HepG2 (cell line): ENCODE results near the gene GOT1. TPM values are rescaled to one million over a fixed set of nuclear protein-coding genes. Genes with fewer than 3 reads are reported as not detected.

Experiments
- AKAP8 ChIP-seq: sonication (generic); formaldehyde crosslinking; IDR thresholded peaks from 2 replicates; pipeline ENCODE4 v1.5.1; 2020; ENCODE audit warnings: mild to moderate bottlenecking, missing genetic modification reagents
- CBX2 ChIP-seq, 2 experiments: fragments of 200-600 bp in 1 of 2; sonication (generic); formaldehyde crosslinking in 1 of 2; IDR thresholded peaks; 2 replicates each; pipeline versions ENCODE4 v1.7.0 to v1.8.1; 2018 to 2022; ENCODE audit warnings: low read depth in 2 of 2, low read length in 1 of 2, mild to moderate bottlenecking in 1 of 2, missing genetic modification reagents in 1 of 2
- ESRRA ChIP-seq: sonication (generic); formaldehyde crosslinking; IDR thresholded peaks from 2 replicates; pipeline ENCODE4 v1.5.1; 2020; ENCODE audit warnings: mild to moderate bottlenecking, low read depth, missing genetic modification reagents
- ETV6 ChIP-seq: sonication (generic); formaldehyde crosslinking; conservative IDR thresholded peaks from 2 replicates; pipeline ENCODE4 v1.4.0; 2020; ENCODE audit warnings: missing genetic modification reagents
- HDAC1 ChIP-seq: sonication (generic); formaldehyde crosslinking; IDR thresholded peaks from 2 replicates; pipeline ENCODE4 v1.5.1; 2020; ENCODE audit warnings: mild to moderate bottlenecking, missing genetic modification reagents
- HDAC2 ChIP-seq: sonication (generic); formaldehyde crosslinking; IDR thresholded peaks from 2 replicates; pipeline ENCODE4 v1.4.0; 2020; ENCODE audit warnings: missing genetic modification reagents
- HHEX ChIP-seq: IDR thresholded peaks from 2 replicates; pipeline ENCODE4 v1.6.1; 2016; ENCODE audit warnings: control low read depth
- MEF2D ChIP-seq: sonication (generic); formaldehyde crosslinking; IDR thresholded peaks from 2 replicates; pipeline ENCODE4 v1.5.1; 2020; ENCODE audit warnings: mild to moderate bottlenecking, missing genetic modification reagents
- MIXL1 ChIP-seq: IDR thresholded peaks from 2 replicates; pipeline ENCODE4 v1.6.1; 2016
- RBAK ChIP-seq: sonication (generic); formaldehyde crosslinking; IDR thresholded peaks from 2 replicates; pipeline ENCODE4 v1.5.1; 2020; ENCODE audit warnings: mild to moderate bottlenecking, missing genetic modification reagents
- RCOR2 ChIP-seq: IDR thresholded peaks from 2 replicates; pipeline ENCODE4 v1.6.1; 2016; ENCODE audit warnings: missing biosample characterization, missing genetic modification reagents
- SAFB2 ChIP-seq: sonication (generic); formaldehyde crosslinking; IDR thresholded peaks from 2 replicates; pipeline ENCODE4 v1.5.1; 2020; ENCODE audit warnings: missing genetic modification reagents, low read depth, mild to moderate bottlenecking, borderline replicate concordance
- SCMH1 ChIP-seq: sonication (generic); formaldehyde crosslinking; IDR thresholded peaks from 2 replicates; pipeline ENCODE4 v1.9.0; 2021; ENCODE audit warnings: missing genetic modification reagents, mild to moderate bottlenecking, borderline replicate concordance
- XBP1 ChIP-seq: sonication (generic); formaldehyde crosslinking; IDR thresholded peaks from 2 replicates; pipeline ENCODE4 v1.5.0; 2020; ENCODE audit warnings: missing genetic modification reagents
- ZNF17 ChIP-seq: sonication (generic); formaldehyde crosslinking; IDR thresholded peaks from 2 replicates; pipeline ENCODE4 v1.5.0; 2020; ENCODE audit warnings: mild to moderate bottlenecking, missing genetic modification reagents
- ZNF766 ChIP-seq: sonication (generic); formaldehyde crosslinking; IDR thresholded peaks from 2 replicates; pipeline ENCODE4 v1.5.0; 2020; ENCODE audit warnings: missing genetic modification reagents, borderline replicate concordance
- polyA plus RNA-seq, 8 experiments: library from polyadenylated mRNA; depleted of rRNA in 3 of 8; stranded (reverse) in 7 of 8; unstranded in 1 of 8; fragments of >200 nt; fragmentation: Illumina TruSeq in 4 of 8; extraction: Trizol in 4 of 8; gene quantifications; 2 replicates each; pipeline versions ENCODE4 v1.2.1 to v1.2.3, GENCODE V29; 2011 to 2016; ENCODE audit warnings: low read depth in 4 of 8, missing spikeins in 1 of 8, mixed read lengths in 1 of 8; ENCODE audit not compliant: insufficient read depth in 1 of 8
- total RNA-seq, 5 experiments: library from RNA; depleted of rRNA; stranded (reverse); fragments of >200 nt; fragmentation: Illumina TruSeq; extraction: Trizol; gene quantifications; 2 replicates each; pipeline ENCODE4 v1.2.3, GENCODE V29; 2016; ENCODE audit warnings: low read depth in 1 of 5
- TF ChIP-seq, protein P1 (sequence below): sonication (generic); formaldehyde crosslinking; IDR thresholded peaks from 2 replicates; pipeline ENCODE4 v1.4.0; 2020; ENCODE audit warnings: missing genetic modification reagents, borderline replicate concordance
- TF ChIP-seq, protein P2 (sequence below): IDR thresholded peaks from 2 replicates; pipeline ENCODE4 v1.6.1; 2016
- TF ChIP-seq, protein P3 (sequence below): sonication (generic); formaldehyde crosslinking; IDR thresholded peaks from 2 replicates; pipeline ENCODE4 v1.4.0; 2020; ENCODE audit warnings: missing genetic modification reagents
- TF ChIP-seq, protein P4 (sequence below): IDR thresholded peaks from 2 replicates; pipeline ENCODE4 v1.6.1; 2016; ENCODE audit warnings: mild to moderate bottlenecking

Gene GOT1
- total and polyA plus RNA-seq, 2 of the 13 experiments (the other 11 are each of a cell fraction or from before 2014, with no cell fraction given) = 81.2 to 102 TPM

DNA sequence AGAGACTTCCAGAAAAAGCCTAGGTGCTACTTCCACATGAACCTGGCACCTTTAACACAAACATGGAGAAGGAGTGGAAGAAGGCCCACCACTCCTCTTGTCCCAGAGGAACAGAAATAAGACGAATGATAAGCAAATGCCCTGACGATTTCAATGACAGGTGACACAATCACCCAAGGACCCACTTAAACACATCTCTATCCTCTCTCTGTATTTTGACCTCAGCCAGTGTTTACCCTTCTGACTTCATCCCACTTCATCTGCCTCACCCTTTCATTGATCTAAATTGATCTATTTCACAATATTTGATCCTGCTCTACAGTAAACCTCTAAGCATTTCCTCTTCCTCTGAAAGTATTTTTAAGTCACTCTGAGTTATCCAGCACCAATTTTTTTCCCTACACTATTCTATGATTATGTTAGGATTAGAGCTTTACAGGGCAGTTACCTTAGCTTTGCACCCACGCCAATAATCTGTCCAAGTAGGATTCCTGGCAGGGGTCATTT lies 9.1 kb downstream of the GOT1 start (continued):
- TF ChIP-seq, protein P1, sequence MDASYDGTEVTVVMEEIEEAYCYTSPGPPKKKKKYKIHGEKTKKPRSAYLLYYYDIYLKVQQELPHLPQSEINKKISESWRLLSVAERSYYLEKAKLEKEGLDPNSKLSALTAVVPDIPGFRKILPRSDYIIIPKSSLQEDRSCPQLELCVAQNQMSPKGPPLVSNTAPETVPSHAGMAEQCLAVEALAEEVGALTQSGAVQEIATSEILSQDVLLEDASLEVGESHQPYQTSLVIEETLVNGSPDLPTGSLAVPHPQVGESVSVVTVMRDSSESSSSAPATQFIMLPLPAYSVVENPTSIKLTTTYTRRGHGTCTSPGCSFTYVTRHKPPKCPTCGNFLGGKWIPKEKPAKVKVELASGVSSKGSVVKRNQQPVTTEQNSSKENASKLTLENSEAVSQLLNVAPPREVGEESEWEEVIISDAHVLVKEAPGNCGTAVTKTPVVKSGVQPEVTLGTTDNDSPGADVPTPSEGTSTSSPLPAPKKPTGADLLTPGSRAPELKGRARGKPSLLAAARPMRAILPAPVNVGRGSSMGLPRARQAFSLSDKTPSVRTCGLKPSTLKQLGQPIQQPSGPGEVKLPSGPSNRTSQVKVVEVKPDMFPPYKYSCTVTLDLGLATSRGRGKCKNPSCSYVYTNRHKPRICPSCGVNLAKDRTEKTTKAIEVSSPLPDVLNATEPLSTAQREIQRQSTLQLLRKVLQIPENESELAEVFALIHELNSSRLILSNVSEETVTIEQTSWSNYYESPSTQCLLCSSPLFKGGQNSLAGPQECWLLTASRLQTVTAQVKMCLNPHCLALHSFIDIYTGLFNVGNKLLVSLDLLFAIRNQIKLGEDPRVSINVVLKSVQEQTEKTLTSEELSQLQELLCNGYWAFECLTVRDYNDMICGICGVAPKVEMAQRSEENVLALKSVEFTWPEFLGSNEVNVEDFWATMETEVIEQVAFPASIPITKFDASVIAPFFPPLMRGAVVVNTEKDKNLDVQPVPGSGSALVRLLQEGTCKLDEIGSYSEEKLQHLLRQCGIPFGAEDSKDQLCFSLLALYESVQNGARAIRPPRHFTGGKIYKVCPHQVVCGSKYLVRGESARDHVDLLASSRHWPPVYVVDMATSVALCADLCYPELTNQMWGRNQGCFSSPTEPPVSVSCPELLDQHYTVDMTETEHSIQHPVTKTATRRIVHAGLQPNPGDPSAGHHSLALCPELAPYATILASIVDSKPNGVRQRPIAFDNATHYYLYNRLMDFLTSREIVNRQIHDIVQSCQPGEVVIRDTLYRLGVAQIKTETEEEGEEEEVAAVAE = peak; percentile 90; the same call in 1 of the 2 replicates
- TF ChIP-seq ETV6 = no peak
- TF ChIP-seq, protein P2, sequence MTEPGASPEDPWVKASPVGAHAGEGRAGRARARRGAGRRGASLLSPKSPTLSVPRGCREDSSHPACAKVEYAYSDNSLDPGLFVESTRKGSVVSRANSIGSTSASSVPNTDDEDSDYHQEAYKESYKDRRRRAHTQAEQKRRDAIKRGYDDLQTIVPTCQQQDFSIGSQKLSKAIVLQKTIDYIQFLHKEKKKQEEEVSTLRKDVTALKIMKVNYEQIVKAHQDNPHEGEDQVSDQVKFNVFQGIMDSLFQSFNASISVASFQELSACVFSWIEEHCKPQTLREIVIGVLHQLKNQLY (CRISPR knock-in tag) = peak; percentile 75; the same call in 1 of the 2 replicates
- peak; percentile 95 for TF ChIP-seq HDAC2 (CRISPR knock-in tag)
- peak; percentile 67 for TF ChIP-seq HHEX (CRISPR knock-in tag)
- TF ChIP-seq, protein P3, sequence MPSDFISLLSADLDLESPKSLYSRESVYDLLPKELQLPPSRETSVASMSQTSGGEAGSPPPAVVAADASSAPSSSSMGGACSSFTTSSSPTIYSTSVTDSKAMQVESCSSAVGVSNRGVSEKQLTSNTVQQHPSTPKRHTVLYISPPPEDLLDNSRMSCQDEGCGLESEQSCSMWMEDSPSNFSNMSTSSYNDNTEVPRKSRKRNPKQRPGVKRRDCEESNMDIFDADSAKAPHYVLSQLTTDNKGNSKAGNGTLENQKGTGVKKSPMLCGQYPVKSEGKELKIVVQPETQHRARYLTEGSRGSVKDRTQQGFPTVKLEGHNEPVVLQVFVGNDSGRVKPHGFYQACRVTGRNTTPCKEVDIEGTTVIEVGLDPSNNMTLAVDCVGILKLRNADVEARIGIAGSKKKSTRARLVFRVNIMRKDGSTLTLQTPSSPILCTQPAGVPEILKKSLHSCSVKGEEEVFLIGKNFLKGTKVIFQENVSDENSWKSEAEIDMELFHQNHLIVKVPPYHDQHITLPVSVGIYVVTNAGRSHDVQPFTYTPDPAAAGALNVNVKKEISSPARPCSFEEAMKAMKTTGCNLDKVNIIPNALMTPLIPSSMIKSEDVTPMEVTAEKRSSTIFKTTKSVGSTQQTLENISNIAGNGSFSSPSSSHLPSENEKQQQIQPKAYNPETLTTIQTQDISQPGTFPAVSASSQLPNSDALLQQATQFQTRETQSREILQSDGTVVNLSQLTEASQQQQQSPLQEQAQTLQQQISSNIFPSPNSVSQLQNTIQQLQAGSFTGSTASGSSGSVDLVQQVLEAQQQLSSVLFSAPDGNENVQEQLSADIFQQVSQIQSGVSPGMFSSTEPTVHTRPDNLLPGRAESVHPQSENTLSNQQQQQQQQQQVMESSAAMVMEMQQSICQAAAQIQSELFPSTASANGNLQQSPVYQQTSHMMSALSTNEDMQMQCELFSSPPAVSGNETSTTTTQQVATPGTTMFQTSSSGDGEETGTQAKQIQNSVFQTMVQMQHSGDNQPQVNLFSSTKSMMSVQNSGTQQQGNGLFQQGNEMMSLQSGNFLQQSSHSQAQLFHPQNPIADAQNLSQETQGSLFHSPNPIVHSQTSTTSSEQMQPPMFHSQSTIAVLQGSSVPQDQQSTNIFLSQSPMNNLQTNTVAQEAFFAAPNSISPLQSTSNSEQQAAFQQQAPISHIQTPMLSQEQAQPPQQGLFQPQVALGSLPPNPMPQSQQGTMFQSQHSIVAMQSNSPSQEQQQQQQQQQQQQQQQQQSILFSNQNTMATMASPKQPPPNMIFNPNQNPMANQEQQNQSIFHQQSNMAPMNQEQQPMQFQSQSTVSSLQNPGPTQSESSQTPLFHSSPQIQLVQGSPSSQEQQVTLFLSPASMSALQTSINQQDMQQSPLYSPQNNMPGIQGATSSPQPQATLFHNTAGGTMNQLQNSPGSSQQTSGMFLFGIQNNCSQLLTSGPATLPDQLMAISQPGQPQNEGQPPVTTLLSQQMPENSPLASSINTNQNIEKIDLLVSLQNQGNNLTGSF (CRISPR knock-in tag) = no peak
- TF ChIP-seq RBAK = no peak
- no peak for TF ChIP-seq CBX2 (IDR thresholded peaks at IDR 0.05; ENCODE audit: low read depth, low read length)
- no peak for TF ChIP-seq CBX2 (CRISPR knock-in tag; IDR thresholded peaks at IDR 0.05; ENCODE audit: low read depth)
- peak; percentile 97 for TF ChIP-seq RCOR2 (CRISPR knock-in tag)
- no peak for TF ChIP-seq SCMH1 (CRISPR knock-in tag)
- TF ChIP-seq HDAC1 (CRISPR knock-in tag) = peak; percentile 89
- peak; percentile 64 for TF ChIP-seq ESRRA (CRISPR knock-in tag)
- TF ChIP-seq ZNF766 (CRISPR knock-in tag) = peak; percentile 91
- TF ChIP-seq AKAP8 = no peak
- TF ChIP-seq ZNF17 (CRISPR knock-in tag) = no peak
- TF ChIP-seq XBP1 (CRISPR knock-in tag) = no peak
- TF ChIP-seq, protein P4, sequence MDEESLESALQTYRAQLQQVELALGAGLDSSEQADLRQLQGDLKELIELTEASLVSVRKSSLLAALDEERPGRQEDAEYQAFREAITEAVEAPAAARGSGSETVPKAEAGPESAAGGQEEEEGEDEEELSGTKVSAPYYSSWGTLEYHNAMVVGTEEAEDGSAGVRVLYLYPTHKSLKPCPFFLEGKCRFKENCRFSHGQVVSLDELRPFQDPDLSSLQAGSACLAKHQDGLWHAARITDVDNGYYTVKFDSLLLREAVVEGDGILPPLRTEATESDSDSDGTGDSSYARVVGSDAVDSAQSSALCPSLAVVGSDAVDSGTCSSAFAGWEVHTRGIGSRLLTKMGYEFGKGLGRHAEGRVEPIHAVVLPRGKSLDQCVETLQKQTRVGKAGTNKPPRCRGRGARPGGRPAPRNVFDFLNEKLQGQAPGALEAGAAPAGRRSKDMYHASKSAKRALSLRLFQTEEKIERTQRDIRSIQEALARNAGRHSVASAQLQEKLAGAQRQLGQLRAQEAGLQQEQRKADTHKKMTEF (CRISPR knock-in tag) = peak; percentile 87
- TF ChIP-seq MIXL1 = peak; percentile 93
- peak; percentile 87 for TF ChIP-seq MEF2D (CRISPR knock-in tag)
- TF ChIP-seq SAFB2 (CRISPR knock-in tag) = no peak; the same call in 1 of the 2 replicates
